Measurements from ENCODE around the gene MMP25.

DNA sequence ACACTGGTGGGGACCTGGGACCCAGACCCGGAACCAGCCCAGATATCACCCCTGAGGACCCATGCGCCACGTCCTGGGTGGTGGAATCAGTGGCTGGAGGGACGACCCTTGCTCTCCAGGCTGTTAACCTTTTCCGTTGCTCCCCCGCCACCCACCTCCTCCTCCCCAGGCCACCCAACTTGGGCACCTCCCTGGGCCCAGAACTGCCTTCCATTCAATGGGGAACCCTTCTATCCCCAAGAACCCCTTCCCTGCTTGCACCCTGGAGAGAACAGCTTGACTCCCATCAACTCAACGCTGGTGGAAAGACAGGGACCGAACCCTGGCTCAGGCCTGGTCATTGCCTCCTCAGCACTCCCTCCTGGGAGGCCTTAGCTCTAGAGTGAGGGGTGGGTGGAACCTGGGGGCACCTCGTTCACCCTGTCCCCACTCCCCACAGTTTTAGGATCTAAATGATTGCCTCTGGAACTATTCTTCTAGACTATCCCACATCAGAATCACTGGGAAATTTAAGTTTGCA is 13.4 kb downstream of the MMP25 start:
- TF ChIP-seq CEBPB (IDR thresholded peaks at IDR 0.05), result no peak
- TF ChIP-seq, protein P1, sequence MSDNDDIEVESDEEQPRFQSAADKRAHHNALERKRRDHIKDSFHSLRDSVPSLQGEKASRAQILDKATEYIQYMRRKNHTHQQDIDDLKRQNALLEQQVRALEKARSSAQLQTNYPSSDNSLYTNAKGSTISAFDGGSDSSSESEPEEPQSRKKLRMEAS (IDR thresholded peaks at IDR 0.05), result no peak
